GM12801 (cell line): Measurements from ENCODE around the gene STK10.

Source experiments
- CTCF ChIP-seq: IDR thresholded peaks from one replicate; pipeline ENCODE4 v1.5.1; 2011; ENCODE audit warnings: control low read depth; ENCODE audit not compliant: insufficient read length; ENCODE audit errors: extremely low read depth

The STK10 gene

GRCh38 chr5:172010278-172010677, 177.7 kb downstream of the STK10 start:
- TF ChIP-seq CTCF = no peak

GRCh38 chr5:172009536-172010270, 178.3 kb downstream of the STK10 start:
- no peak for TF ChIP-seq CTCF

GRCh38 chr5:172008689-172009141, 179.3 kb downstream of the STK10 start:
- TF ChIP-seq CTCF = no peak

- no peak for TF ChIP-seq CTCF
Measured at GRCh38 chr5:172008111-172008455, 179.9 kb downstream of the STK10 start.

- no peak for TF ChIP-seq CTCF
Measured at GRCh38 chr5:172007175-172008110, 180.6 kb downstream of the STK10 start.

- no peak for TF ChIP-seq CTCF
Measured at GRCh38 chr5:172006321-172007174, 181.5 kb downstream of the STK10 start, which contains the start of gene FBXW11. TSS of gene FBXW11 (minus strand) at chr5:172006638. CDS start at chr5:172006502, 136 bp downstream.
